Keratinocyte (primary cell): ENCODE results near the gene NIT1.

ENCODE experiments used
- EZH2 ChIP-seq: IDR thresholded peaks from one replicate; pipeline ENCODE4 v1.6.1; 2012; ENCODE audit warnings: inconsistent platforms, mild to moderate bottlenecking, low read length, moderate library complexity
- TF ChIP-seq, protein P1 (sequence below), 3 experiments: IDR thresholded peaks in 1 of 3; conservative IDR thresholded peaks in 1 of 3; optimal IDR thresholded peaks in 1 of 3; 2 replicates in 2 of 3; 3 replicates in 1 of 3; pipeline versions ENCODE3 to v1.5.1; 2011; ENCODE audit warnings: low read length in 3 of 3, mild to moderate bottlenecking in 3 of 3, moderate library complexity in 2 of 3, control low read depth in 1 of 3, inconsistent platforms in 1 of 3; ENCODE audit not compliant: insufficient read depth in 2 of 3; ENCODE audit errors: extremely low read depth in 1 of 3

DNA sequence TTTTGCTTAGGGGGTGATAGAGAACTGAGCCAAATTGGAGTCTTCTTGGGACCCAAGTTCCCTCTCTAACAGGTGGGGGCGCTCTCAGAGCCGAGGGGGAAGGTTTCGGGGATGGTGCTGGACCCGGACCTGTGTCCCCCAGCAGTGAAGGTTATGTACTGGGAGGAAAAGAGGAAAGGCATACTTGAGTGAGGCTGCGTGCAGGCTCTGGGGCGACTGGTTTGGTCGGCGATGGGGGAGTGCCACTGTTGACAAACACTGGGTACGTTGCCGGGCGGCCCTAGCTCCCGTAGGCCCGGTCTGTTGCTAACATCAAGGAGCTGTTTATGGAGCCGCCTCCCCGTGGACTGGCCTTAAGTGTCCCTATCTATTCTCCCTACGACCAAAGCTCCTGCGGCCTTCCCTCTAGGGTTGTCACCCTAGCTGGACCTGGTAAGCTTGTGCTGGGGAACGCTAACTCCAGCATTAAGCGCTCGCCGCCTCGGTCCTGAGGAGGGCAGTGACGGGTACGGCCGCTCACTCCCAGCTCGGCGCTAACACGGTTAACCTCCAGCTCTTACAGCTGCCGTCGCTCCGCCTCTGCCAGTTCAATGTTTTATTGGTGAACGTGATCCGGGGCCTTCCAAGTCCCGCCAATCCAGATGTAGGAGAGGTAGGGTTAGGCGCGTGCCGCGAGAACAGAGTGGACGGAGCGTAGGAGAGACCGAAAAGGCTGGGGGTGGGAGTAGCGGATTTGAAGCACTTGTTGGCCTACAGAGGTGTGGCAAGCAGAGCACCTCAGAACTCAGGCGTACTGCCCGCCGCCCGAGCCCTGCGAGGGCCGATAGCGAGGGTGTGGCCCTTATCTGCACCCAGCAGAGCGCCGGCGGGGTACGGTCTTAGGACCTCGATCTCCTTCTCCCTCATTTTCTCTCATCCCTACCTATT, 48.1 kb downstream of the NIT1 start, which contains the start of gene PPOX:
- TF ChIP-seq, protein P1, sequence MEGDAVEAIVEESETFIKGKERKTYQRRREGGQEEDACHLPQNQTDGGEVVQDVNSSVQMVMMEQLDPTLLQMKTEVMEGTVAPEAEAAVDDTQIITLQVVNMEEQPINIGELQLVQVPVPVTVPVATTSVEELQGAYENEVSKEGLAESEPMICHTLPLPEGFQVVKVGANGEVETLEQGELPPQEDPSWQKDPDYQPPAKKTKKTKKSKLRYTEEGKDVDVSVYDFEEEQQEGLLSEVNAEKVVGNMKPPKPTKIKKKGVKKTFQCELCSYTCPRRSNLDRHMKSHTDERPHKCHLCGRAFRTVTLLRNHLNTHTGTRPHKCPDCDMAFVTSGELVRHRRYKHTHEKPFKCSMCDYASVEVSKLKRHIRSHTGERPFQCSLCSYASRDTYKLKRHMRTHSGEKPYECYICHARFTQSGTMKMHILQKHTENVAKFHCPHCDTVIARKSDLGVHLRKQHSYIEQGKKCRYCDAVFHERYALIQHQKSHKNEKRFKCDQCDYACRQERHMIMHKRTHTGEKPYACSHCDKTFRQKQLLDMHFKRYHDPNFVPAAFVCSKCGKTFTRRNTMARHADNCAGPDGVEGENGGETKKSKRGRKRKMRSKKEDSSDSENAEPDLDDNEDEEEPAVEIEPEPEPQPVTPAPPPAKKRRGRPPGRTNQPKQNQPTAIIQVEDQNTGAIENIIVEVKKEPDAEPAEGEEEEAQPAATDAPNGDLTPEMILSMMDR (optimal IDR thresholded peaks at IDR 0.05 in 1 of 3, IDR thresholded peaks at IDR 0.05 in 1 of 3, conservative IDR thresholded peaks at IDR 0.05 in 1 of 3; ENCODE audit: extremely low read depth in 1 of 3, insufficient read depth in 2 of 3, low read length in 3 of 3) = peak; percentile 40 to 52 (median 43)
- TF ChIP-seq EZH2 = no peak
